Raji (cell line): ENCODE measurements around the gene INSIG2.

Source experiments
- POLR2A ChIP-seq: IDR thresholded peaks from 2 replicates; pipeline ENCODE4 v1.6.1; 2011; ENCODE audit warnings: low read depth, low read length, control low read depth; ENCODE audit not compliant: insufficient read depth

INSIG2 gene

DNA sequence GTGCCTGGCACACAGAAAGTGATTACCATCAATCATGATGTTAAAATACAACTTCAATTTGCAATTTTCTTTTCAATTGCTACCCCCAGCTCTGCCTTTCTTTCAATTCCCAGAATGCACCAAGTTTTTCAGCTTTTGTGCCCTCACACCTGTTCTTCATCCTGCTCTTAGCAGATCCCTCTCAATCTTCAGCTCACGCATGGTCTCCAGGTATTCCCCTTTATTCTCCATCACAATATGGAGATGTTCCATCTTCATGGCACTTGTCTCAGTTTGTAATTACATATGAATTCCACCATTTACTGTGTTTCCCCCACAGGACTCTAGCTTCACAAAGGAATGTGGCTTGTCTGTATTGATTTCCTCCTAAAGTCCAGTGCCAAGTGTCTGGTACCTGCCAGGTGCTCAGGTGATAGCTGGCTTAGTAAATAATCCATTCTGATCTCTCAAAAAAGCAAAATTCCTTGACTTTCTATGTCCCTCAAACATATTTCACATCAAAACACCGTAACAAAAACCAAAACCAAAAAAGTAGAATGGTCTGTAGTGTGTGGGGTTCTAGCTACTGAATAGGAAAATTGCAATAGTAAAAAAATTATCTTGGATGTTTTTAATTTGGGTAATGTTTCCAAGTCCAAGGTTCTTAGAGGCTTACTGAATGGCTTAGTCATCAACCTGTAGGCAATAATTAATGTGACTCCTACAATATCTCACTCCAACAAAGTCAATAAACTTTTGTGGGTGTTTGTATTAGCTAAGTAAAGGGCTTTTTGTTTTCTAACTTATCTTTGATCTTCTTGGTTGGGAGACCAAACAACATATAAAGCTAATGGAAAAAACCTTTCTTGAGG lies 2.9 kb upstream of the INSIG2 start:
- no peak for TF ChIP-seq POLR2A

- TF ChIP-seq POLR2A, result no peak
Observed at GRCh38 chr2:118086024-118086633, 2.1 kb upstream of the INSIG2 start.

DNA sequence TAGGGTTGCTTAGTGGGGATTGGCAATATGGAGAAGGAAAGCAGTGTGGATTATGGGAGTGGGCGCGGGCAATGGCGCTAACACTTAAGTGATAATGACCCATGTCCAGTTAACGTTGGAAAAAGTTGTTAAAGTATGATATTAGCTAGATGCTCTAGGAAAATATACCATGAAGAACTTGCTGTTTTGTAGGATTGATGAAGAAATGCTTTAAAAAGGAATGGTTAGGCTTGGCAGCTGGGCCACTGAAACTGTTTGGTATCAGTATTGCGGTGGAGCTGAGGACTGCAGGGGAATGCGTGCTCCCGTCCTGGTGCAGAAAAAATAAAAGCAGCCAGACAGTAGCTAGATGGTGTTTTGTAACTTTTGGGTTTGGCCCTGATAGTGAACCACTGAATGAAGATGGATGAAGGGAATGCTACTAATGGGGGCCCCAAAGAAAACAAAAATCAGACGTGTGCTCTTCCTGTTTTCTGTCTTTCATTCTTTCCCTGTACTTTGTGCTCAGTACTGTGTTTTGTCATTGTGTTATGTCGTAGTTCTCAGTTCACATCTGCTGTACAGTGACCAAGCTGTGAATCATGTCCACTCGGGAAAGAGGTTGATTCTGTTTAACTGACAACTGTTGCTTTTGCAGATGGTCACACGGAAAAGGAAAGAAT lies 999 bp downstream of the INSIG2 start:
- no peak for TF ChIP-seq POLR2A

DNA sequence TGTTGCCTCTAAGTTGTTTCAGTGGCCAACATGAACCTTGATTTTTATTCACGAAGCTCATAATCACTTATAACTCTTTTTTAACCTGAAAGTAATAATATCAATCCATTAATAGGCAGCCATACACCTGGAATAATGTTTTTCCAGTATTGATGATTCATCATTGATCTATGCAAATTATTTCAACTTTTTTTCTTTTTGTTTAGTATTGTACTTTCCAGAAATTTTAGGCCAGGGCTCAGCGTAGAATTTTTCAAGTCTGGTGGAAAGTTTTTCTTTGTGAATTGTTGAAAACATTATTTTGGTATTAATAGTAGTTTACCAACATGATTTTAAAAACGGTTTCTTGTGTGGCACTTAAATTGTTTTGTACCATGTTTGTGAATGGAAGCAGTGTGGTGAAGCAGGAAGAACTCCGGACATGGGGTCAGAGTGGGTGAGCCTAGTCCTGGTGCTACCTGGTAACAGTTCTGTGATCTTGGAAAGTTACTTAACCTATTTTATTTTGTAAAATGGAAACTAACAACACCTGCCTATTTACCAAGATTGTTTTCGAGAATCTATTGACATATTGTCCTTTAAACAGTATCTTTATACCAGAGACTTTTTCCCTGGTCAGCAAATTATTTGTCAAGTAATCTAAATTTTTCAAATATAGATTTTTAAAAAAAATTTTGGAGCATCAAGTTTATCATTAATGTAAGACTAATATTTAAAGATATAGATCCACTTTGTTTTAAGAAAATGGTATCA lies 2.3 kb downstream of the INSIG2 start:
- no peak for TF ChIP-seq POLR2A

GRCh38 chr2:118091140-118091478 lies 2.8 kb downstream of the INSIG2 start:
- no peak for TF ChIP-seq POLR2A

GRCh38 chr2:118091631-118092030 lies 3.4 kb downstream of the INSIG2 start:
- no peak for TF ChIP-seq POLR2A

DNA sequence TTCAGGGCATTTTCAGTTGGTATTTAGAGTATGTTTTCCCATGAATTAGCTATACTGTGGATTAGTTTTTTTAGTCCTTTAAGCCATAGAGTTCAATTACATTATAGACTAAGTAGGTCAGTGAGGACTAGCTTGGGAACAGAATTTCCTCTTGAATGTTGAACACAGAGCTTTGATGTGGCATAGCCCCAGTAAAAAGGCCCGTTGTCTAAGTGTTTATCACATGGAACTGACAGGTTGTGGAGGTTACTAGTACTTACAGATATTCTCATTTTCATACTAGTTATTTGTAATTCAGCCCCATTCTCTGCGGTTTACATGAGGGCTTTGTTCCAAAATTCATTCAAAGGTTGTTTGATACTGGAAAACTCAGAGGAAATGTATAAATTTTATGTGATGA lies 6.2 kb downstream of the INSIG2 start:
- TF ChIP-seq POLR2A, result no peak

- no peak for TF ChIP-seq POLR2A
Observed at GRCh38 chr2:118095610-118096009, 7.3 kb downstream of the INSIG2 start.

- no peak for TF ChIP-seq POLR2A
Observed at GRCh38 chr2:118097657-118098056, 9.4 kb downstream of the INSIG2 start.

DNA sequence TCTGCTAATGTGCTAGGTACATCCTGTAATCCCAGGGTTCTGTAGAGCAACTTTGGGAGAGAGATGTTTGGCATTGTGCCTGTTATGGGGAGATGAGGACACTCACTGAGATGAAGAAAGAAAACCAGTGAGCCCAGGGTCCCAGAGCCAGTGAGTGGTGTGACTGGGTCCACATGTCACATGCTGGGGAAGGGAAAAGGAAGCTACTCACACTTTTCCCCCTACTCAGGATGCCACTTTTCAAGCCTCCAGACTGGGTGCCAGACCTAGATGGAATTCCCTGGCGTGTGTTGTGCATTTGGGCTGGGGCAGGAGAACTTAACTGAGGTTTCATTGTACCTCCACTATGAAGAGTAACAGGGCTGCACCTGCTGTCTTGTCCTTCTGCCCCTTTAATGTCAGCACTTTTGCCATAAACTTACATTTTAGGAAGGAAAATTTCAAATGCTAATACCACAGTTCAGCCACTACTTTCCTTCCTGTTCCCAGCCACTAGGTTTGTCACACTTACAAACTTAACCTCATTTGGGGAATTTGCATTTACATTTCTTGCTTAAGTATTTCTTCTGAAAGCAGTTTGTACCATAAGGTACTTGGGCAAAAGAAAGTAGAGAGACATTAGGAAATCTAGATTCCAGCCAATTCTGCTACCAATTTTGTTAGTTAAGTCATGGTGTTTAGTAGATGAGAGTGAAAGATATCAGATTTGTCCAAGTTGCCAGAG lies 10.2 kb downstream of the INSIG2 start:
- TF ChIP-seq POLR2A, result no peak

GRCh38 chr2:118102433-118103082 lies 14.3 kb downstream of the INSIG2 start:
- TF ChIP-seq POLR2A, result no peak

- TF ChIP-seq POLR2A, result no peak
Observed at GRCh38 chr2:118103951-118104940, 16.0 kb downstream of the INSIG2 start.

DNA sequence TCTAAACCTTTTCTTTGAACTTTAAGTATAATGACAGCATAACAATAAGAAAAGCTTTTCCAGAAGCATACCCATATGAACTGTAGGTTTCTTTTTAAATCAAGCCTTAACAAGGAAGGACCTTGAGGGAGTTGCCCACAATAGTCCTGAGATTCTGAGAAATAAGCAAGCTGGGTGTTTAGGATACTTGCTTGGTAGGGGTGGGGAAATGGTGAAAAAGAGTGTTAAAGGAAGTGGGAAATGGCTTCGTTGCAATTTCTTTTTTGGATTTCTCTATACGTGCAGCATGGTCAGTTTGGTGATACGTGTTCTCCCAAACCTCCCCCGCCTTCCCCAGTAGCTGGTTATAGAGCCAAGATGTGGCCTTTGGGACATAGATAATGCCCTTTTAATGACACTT lies 17.2 kb downstream of the INSIG2 start:
- no peak for TF ChIP-seq POLR2A
